GM23338 (cell line): ENCODE results near the gene GPR141. TPM values are rescaled to one million over a fixed set of nuclear protein-coding genes. Genes with fewer than 3 reads are reported as not detected.

Experiments
- ATAC-seq: fragments of 200-7000 bp; cut with Tn5 transposase; 3 replicates; pipeline ENCODE4 v1.9.1; 2020
- DNase-seq: peaks from one replicate; pipeline ENCODE4 v3.0.0-alpha.2; 2015; ENCODE audit warnings: low spot score
- H2AFZ ChIP-seq: fragments of 200-600 bp; sonication (generic); 2 replicates; pipeline ENCODE4 v1.8.0; 2016; ENCODE audit warnings: antibody characterized with exemption, mild to moderate bottlenecking, moderate library complexity
- H3F3A ChIP-seq: fragments of 200-600 bp; sonication (generic); replicated peaks from 2 replicates; pipeline ENCODE4 v1.8.0; 2017; ENCODE audit warnings: antibody characterized with exemption, mixed run types, low read depth
- H3K27ac ChIP-seq: fragments of 200-600 bp; sonication (generic); 2 replicates; pipeline ENCODE4 v1.6.1; 2016; ENCODE audit warnings: low read depth
- H3K27me3 ChIP-seq: fragments of 200-600 bp; sonication (generic); 2 replicates; pipeline ENCODE4 v1.8.0; 2016; ENCODE audit warnings: mild to moderate bottlenecking, mixed run types, moderate library complexity; ENCODE audit not compliant: insufficient read depth
- H3K36me3 ChIP-seq: fragments of 200-600 bp; sonication (generic); 2 replicates; pipeline ENCODE4 v1.8.0; 2016; ENCODE audit warnings: mild to moderate bottlenecking; ENCODE audit not compliant: insufficient read depth
- H3K4me1 ChIP-seq: fragments of 200-600 bp; sonication (generic); 2 replicates; pipeline ENCODE4 v1.8.0; 2016; ENCODE audit warnings: mild to moderate bottlenecking, moderate library complexity; ENCODE audit not compliant: insufficient read depth
- H3K4me2 ChIP-seq: fragments of 200-600 bp; sonication (generic); 2 replicates; pipeline ENCODE4 v1.7.1; 2017; ENCODE audit warnings: mixed run types
- H3K4me3 ChIP-seq: fragments of 200-600 bp; sonication (generic); 2 replicates; pipeline ENCODE4 v1.6.1; 2016; ENCODE audit warnings: mixed run types
- H3K79me2 ChIP-seq: fragments of 200-600 bp; sonication (generic); replicated peaks from 2 replicates; pipeline ENCODE4 v1.8.0; 2017; ENCODE audit warnings: mild to moderate bottlenecking; ENCODE audit not compliant: insufficient read depth
- H3K9me2 ChIP-seq: fragments of 200-600 bp; sonication (generic); 2 replicates; pipeline ENCODE4 v1.8.0; 2017; ENCODE audit not compliant: insufficient read depth
- H4K20me1 ChIP-seq: fragments of 200-600 bp; sonication (generic); replicated peaks from 2 replicates; pipeline ENCODE4 v1.8.0; 2017; ENCODE audit warnings: mild to moderate bottlenecking; ENCODE audit not compliant: insufficient read depth
- H3K27ac Mint-ChIP-seq: 2 replicates; pipeline ENCODE4 v1.8.0; 2020; ENCODE audit warnings: inconsistent platforms, mild to moderate bottlenecking, moderate library complexity, mixed read lengths
- H3K27me3 Mint-ChIP-seq: 3 replicates; pipeline ENCODE4 v1.8.0; 2022; ENCODE audit warnings: low read depth, mild to moderate bottlenecking, moderate library complexity, mixed read lengths, inconsistent platforms; ENCODE audit not compliant: insufficient read depth, poor library complexity
- H3K36me3 Mint-ChIP-seq: 3 replicates; pipeline ENCODE4 v1.8.0; 2021; ENCODE audit warnings: low read depth, mild to moderate bottlenecking, inconsistent platforms, moderate library complexity, mixed read lengths
- H3K4me1 Mint-ChIP-seq: 3 replicates; pipeline ENCODE4 v1.8.0; 2020; ENCODE audit warnings: mild to moderate bottlenecking, inconsistent platforms, mixed read lengths
- H3K4me3 Mint-ChIP-seq: 3 replicates; pipeline ENCODE4 v1.8.0; 2021; ENCODE audit warnings: moderate library complexity, mild to moderate bottlenecking, inconsistent platforms, mixed read lengths
- H3K9me3 Mint-ChIP-seq: 3 replicates; pipeline ENCODE4 v1.8.0; 2020; ENCODE audit warnings: moderate library complexity, mild to moderate bottlenecking, inconsistent platforms, mixed read lengths
- CREB1 ChIP-seq: fragments of 250-450 bp; sonication (Bioruptor Pico); IDR thresholded peaks from 2 replicates; pipeline ENCODE4 v1.5.0; 2020; ENCODE audit warnings: low read depth, mild to moderate bottlenecking, moderate library complexity
- EZH2 ChIP-seq: fragments of 200-600 bp; sonication (generic); IDR thresholded peaks from one replicate; pipeline ENCODE4 v1.8.0; 2017; ENCODE audit warnings: antibody characterized with exemption, mild to moderate bottlenecking, low read depth; ENCODE audit not compliant: unreplicated experiment
- EZH2phosphoT487 ChIP-seq: fragments of 200-600 bp; sonication (generic); IDR thresholded peaks from one replicate; pipeline ENCODE4 v1.8.1; 2018; ENCODE audit warnings: antibody characterized with exemption; ENCODE audit not compliant: unreplicated experiment
- POLR2AphosphoS5 ChIP-seq: IDR thresholded peaks from 2 replicates; pipeline ENCODE4 v1.6.1; 2016; ENCODE audit warnings: antibody characterized with exemption, low read depth
- STAT1 ChIP-seq: IDR thresholded peaks from one replicate; pipeline ENCODE4 v1.6.1; 2016; ENCODE audit warnings: antibody characterized with exemption; ENCODE audit not compliant: unreplicated experiment
- ZNF114 ChIP-seq: fragments of 250-450 bp; sonication (Bioruptor Pico); IDR thresholded peaks from 2 replicates; pipeline ENCODE4 v1.5.0; 2020; ENCODE audit warnings: mild to moderate bottlenecking, moderate library complexity
- ZNF331 ChIP-seq: fragments of 250-450 bp; sonication (Bioruptor Pico); IDR thresholded peaks from 2 replicates; pipeline ENCODE4 v1.5.0; 2020; ENCODE audit warnings: low read depth, mild to moderate bottlenecking, moderate library complexity
- polyA plus RNA-seq: library from polyadenylated mRNA; unstranded; fragments of >200 nt; fragmentation: Nextera tagmentation; extraction: Ambion mirVana; gene quantifications from 2 replicates; pipeline ENCODE4 v1.2.1, GENCODE V29; 2016
- total RNA-seq: library from RNA; depleted of rRNA; stranded (reverse); fragments of >200 nt; shearing (Covaris generic); gene quantifications from 2 replicates; pipeline ENCODE4 v1.2.3, GENCODE V29; 2014
- TF ChIP-seq, protein P1 (sequence below), 2 experiments: fragments of 200-600 bp in 1 of 2; sonication (generic) in 1 of 2; conservative IDR thresholded peaks; 2 replicates each; pipeline versions ENCODE4 v1.5.1 to v1.6.1; 2016 to 2017; ENCODE audit warnings: antibody characterized with exemption in 2 of 2, low read depth in 2 of 2, mild to moderate bottlenecking in 2 of 2, moderate library complexity in 1 of 2
- TF ChIP-seq, protein P2 (sequence below): fragments of 250-450 bp; sonication (Bioruptor Pico); IDR thresholded peaks from 2 replicates; pipeline ENCODE4 v1.5.0; 2020; ENCODE audit warnings: mild to moderate bottlenecking, moderate library complexity
- TF ChIP-seq, protein P3 (sequence below): IDR thresholded peaks from one replicate; pipeline ENCODE4 v1.6.1; 2018; ENCODE audit warnings: antibody characterized with exemption; ENCODE audit not compliant: unreplicated experiment

The GPR141 gene
- total and polyA plus RNA-seq, 2 experiments from 2014 or later, result 0.80 TPM; not detected in 1

DNA sequence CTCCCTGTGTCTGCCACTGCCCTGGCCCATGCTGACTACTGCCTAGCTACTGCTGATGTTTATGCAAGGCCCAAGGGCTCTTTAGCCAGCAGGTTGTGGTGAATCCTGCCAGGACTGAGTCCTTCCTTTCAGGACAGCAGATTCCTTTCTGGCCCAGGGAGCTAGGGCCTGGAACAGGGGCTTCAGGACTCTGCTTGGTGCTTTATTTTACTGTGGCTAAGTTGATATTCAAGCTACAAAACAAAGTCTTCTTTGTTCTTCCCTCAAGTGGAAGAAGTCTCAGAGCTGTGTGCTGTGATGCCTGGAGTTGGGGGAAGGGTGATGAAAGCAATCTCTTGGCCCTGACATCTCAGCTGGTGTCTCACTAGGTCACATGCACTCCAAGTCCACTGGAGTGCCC lies 98.6 kb downstream of the GPR141 start:
- Histone ChIP-seq H3K4me1 (no peaks in the 10 kb centered on the region), H3K4me3 (no peak overlapping the region), H3K4me2 (no peak overlapping the region), H3K79me2 (no peaks in the 10 kb centered on the region), H3K27ac (no peak overlapping the region), H3K9me2 (peaks cover 6% of the 10 kb centered on the region; the same call in 1 of the 2 replicates), H3F3A (no peaks in the 10 kb centered on the region), H3K36me3 (no peaks in the 10 kb centered on the region), H3K27me3 (no peaks in the 10 kb centered on the region), H2AFZ (no peak overlapping the region), H4K20me1 (no peaks in the 10 kb centered on the region)
- Mint-ChIP-seq H3K27ac (no peak overlapping the region), H3K9me3 (peaks cover 12% of the 10 kb centered on the region), H3K4me1 (peaks cover 8% of the 10 kb centered on the region), H3K4me3 (no peak overlapping the region), H3K27me3 (no peaks in the 10 kb centered on the region), H3K36me3 (peaks cover 4% of the 10 kb centered on the region)
- ATAC-seq (no peak), DNase-seq (no peak)
- no peak for TF ChIP-seq CREB1 (CRISPR knock-in tag)
- no peak for TF ChIP-seq EZH2phosphoT487
- TF ChIP-seq, protein P1, sequence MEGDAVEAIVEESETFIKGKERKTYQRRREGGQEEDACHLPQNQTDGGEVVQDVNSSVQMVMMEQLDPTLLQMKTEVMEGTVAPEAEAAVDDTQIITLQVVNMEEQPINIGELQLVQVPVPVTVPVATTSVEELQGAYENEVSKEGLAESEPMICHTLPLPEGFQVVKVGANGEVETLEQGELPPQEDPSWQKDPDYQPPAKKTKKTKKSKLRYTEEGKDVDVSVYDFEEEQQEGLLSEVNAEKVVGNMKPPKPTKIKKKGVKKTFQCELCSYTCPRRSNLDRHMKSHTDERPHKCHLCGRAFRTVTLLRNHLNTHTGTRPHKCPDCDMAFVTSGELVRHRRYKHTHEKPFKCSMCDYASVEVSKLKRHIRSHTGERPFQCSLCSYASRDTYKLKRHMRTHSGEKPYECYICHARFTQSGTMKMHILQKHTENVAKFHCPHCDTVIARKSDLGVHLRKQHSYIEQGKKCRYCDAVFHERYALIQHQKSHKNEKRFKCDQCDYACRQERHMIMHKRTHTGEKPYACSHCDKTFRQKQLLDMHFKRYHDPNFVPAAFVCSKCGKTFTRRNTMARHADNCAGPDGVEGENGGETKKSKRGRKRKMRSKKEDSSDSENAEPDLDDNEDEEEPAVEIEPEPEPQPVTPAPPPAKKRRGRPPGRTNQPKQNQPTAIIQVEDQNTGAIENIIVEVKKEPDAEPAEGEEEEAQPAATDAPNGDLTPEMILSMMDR (conservative IDR thresholded peaks at IDR 0.05; ENCODE audit: low read depth in 2 of 2), result no peak
- no peak for TF ChIP-seq STAT1
- TF ChIP-seq ZNF331 (CRISPR knock-in tag), result no peak
- TF ChIP-seq, protein P2, sequence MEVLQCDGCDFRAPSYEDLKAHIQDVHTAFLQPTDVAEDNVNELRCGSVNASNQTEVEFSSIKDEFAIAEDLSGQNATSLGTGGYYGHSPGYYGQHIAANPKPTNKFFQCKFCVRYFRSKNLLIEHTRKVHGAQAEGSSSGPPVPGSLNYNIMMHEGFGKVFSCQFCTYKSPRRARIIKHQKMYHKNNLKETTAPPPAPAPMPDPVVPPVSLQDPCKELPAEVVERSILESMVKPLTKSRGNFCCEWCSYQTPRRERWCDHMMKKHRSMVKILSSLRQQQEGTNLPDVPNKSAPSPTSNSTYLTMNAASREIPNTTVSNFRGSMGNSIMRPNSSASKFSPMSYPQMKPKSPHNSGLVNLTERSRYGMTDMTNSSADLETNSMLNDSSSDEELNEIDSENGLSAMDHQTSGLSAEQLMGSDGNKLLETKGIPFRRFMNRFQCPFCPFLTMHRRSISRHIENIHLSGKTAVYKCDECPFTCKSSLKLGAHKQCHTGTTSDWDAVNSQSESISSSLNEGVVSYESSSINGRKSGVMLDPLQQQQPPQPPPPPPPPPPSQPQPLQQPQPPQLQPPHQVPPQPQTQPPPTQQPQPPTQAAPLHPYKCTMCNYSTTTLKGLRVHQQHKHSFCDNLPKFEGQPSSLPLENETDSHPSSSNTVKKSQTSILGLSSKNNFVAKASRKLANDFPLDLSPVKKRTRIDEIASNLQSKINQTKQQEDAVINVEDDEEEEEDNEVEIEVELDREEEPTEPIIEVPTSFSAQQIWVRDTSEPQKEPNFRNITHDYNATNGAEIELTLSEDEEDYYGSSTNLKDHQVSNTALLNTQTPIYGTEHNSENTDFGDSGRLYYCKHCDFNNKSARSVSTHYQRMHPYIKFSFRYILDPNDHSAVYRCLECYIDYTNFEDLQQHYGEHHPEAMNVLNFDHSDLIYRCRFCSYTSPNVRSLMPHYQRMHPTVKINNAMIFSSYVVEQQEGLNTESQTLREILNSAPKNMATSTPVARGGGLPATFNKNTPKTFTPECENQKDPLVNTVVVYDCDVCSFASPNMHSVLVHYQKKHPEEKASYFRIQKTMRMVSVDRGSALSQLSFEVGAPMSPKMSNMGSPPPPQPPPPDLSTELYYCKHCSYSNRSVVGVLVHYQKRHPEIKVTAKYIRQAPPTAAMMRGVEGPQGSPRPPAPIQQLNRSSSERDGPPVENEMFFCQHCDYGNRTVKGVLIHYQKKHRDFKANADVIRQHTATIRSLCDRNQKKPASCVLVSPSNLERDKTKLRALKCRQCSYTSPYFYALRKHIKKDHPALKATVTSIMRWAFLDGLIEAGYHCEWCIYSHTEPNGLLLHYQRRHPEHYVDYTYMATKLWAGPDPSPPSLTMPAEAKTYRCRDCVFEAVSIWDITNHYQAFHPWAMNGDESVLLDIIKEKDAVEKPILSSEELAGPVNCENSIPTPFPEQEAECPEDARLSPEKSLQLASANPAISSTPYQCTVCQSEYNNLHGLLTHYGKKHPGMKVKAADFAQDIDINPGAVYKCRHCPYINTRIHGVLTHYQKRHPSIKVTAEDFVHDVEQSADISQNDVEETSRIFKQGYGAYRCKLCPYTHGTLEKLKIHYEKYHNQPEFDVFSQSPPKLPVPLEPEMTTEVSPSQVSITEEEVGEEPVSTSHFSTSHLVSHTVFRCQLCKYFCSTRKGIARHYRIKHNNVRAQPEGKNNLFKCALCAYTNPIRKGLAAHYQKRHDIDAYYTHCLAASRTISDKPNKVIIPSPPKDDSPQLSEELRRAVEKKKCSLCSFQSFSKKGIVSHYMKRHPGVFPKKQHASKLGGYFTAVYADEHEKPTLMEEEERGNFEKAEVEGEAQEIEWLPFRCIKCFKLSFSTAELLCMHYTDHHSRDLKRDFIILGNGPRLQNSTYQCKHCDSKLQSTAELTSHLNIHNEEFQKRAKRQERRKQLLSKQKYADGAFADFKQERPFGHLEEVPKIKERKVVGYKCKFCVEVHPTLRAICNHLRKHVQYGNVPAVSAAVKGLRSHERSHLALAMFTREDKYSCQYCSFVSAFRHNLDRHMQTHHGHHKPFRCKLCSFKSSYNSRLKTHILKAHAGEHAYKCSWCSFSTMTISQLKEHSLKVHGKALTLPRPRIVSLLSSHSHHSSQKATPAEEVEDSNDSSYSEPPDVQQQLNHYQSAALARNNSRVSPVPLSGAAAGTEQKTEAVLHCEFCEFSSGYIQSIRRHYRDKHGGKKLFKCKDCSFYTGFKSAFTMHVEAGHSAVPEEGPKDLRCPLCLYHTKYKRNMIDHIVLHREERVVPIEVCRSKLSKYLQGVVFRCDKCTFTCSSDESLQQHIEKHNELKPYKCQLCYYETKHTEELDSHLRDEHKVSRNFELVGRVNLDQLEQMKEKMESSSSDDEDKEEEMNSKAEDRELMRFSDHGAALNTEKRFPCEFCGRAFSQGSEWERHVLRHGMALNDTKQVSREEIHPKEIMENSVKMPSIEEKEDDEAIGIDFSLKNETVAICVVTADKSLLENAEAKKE (CRISPR knock-in tag), result no peak
- TF ChIP-seq EZH2, result no peak
- TF ChIP-seq ZNF114 (CRISPR knock-in tag), result no peak
- no peak for TF ChIP-seq POLR2AphosphoS5
- TF ChIP-seq, protein P3, sequence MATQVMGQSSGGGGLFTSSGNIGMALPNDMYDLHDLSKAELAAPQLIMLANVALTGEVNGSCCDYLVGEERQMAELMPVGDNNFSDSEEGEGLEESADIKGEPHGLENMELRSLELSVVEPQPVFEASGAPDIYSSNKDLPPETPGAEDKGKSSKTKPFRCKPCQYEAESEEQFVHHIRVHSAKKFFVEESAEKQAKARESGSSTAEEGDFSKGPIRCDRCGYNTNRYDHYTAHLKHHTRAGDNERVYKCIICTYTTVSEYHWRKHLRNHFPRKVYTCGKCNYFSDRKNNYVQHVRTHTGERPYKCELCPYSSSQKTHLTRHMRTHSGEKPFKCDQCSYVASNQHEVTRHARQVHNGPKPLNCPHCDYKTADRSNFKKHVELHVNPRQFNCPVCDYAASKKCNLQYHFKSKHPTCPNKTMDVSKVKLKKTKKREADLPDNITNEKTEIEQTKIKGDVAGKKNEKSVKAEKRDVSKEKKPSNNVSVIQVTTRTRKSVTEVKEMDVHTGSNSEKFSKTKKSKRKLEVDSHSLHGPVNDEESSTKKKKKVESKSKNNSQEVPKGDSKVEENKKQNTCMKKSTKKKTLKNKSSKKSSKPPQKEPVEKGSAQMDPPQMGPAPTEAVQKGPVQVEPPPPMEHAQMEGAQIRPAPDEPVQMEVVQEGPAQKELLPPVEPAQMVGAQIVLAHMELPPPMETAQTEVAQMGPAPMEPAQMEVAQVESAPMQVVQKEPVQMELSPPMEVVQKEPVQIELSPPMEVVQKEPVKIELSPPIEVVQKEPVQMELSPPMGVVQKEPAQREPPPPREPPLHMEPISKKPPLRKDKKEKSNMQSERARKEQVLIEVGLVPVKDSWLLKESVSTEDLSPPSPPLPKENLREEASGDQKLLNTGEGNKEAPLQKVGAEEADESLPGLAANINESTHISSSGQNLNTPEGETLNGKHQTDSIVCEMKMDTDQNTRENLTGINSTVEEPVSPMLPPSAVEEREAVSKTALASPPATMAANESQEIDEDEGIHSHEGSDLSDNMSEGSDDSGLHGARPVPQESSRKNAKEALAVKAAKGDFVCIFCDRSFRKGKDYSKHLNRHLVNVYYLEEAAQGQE, result no peak
